PC-9 (cell line): ENCODE results near the gene IBA57. TPM values are rescaled to one million over a fixed set of nuclear protein-coding genes. Genes with fewer than 3 reads are reported as not detected.

Experiments
- BruUV-seq: library from RNA; stranded (reverse); fragments of 400-500 nt; replicated peaks from 2 replicates; lab custom pipeline; 2021; lab: Mats Ljungman, UMichigan
- CTCF ChIA-PET: fragments of 300-600 bp; sonication (Branson Sonifier 250); formaldehyde crosslinking; loops from one replicate; lab custom pipeline; 2022; ENCODE audit warnings: antibody characterized with exemption; lab: Charles Lee
- POLR2A ChIA-PET: fragments of 300-600 bp; sonication (Branson Sonifier 250); formaldehyde crosslinking; loops from one replicate; lab custom pipeline; 2022; ENCODE audit warnings: antibody characterized with exemption; ENCODE audit not compliant: unreplicated experiment; lab: Charles Lee
- DNase-seq, 2 experiments: peaks; one replicate each; pipeline versions ENCODE4 v3.0.0 to v3.0.0-alpha.2; 2015 to 2022; ENCODE audit warnings: mixed read lengths in 1 of 2
- H2AFZ ChIP-seq: fragments of 200-600 bp; sonication (generic); 2 replicates; pipeline ENCODE4 v1.8.1; 2017; ENCODE audit warnings: antibody characterized with exemption
- H3F3A ChIP-seq: fragments of 200-600 bp; sonication (generic); 2 replicates; pipeline ENCODE4 v1.8.1; 2017; ENCODE audit warnings: antibody characterized with exemption, mild to moderate bottlenecking, low read depth; ENCODE audit not compliant: insufficient read depth
- H3K27ac ChIP-seq: fragments of 200-600 bp; sonication (generic); 2 replicates; pipeline ENCODE4 v1.6.1; 2016; ENCODE audit warnings: mixed run types
- H3K27me3 ChIP-seq: fragments of 200-600 bp; sonication (generic); 2 replicates; pipeline ENCODE4 v1.6.1; 2016; ENCODE audit warnings: low read depth, mixed run types; ENCODE audit not compliant: insufficient read depth
- H3K36me3 ChIP-seq: fragments of 200-600 bp; sonication (generic); 2 replicates; pipeline ENCODE4 v1.6.1; 2016; ENCODE audit warnings: low read depth, mixed run types
- H3K4me1 ChIP-seq: fragments of 200-600 bp; sonication (generic); replicated peaks from 2 replicates; pipeline ENCODE4 v1.6.1; 2016; ENCODE audit warnings: mixed run types; ENCODE audit not compliant: insufficient read depth
- H3K4me2 ChIP-seq: fragments of 200-600 bp; sonication (generic); 2 replicates; pipeline ENCODE4 v1.6.1; 2017; ENCODE audit warnings: mixed run types
- H3K4me3 ChIP-seq: fragments of 200-600 bp; sonication (generic); 2 replicates; pipeline ENCODE4 v1.6.1; 2016; ENCODE audit warnings: mixed run types
- H3K79me2 ChIP-seq: fragments of 200-600 bp; sonication (generic); 2 replicates; pipeline ENCODE4 v1.6.1; 2017; ENCODE audit warnings: low read depth, mixed run types
- H3K9me2 ChIP-seq: fragments of 200-600 bp; sonication (generic); 2 replicates; pipeline ENCODE4 v1.8.1; 2017; ENCODE audit warnings: mild to moderate bottlenecking; ENCODE audit not compliant: insufficient read depth
- H3K9me3 ChIP-seq: fragments of 200-600 bp; sonication (generic); 2 replicates; pipeline ENCODE4 v1.8.1; 2016; ENCODE audit warnings: low read depth; ENCODE audit not compliant: insufficient read depth
- H4K20me1 ChIP-seq: fragments of 200-600 bp; sonication (generic); 2 replicates; pipeline ENCODE4 v1.8.1; 2017; ENCODE audit not compliant: insufficient read depth
- CTCF ChIP-seq: fragments of 200-600 bp; sonication (generic); conservative IDR thresholded peaks from 2 replicates; pipeline ENCODE4 v1.6.1; 2017; ENCODE audit warnings: mixed run types, antibody characterized with exemption, mild to moderate bottlenecking, moderate library complexity
- EZH2 ChIP-seq: fragments of 200-600 bp; sonication (generic); IDR thresholded peaks from 2 replicates; pipeline ENCODE4 v1.8.0; 2017; ENCODE audit warnings: antibody characterized with exemption, low read depth
- intact Hi-C: fragments of 100-400 bp; cut with micrococcal nuclease; formaldehyde crosslinking; loops from one replicate; pipeline ENCODE4 v1.10.0; 2022; ENCODE audit not compliant: unreplicated experiment
- total RNA-seq: library from RNA; stranded (reverse); gene quantifications from 2 replicates; pipeline ENCODE4 v1.2.3, GENCODE V29; 2021

The IBA57 gene
- total RNA-seq, 1 experiment from 2014 or later, result 7.8 TPM

DNA sequence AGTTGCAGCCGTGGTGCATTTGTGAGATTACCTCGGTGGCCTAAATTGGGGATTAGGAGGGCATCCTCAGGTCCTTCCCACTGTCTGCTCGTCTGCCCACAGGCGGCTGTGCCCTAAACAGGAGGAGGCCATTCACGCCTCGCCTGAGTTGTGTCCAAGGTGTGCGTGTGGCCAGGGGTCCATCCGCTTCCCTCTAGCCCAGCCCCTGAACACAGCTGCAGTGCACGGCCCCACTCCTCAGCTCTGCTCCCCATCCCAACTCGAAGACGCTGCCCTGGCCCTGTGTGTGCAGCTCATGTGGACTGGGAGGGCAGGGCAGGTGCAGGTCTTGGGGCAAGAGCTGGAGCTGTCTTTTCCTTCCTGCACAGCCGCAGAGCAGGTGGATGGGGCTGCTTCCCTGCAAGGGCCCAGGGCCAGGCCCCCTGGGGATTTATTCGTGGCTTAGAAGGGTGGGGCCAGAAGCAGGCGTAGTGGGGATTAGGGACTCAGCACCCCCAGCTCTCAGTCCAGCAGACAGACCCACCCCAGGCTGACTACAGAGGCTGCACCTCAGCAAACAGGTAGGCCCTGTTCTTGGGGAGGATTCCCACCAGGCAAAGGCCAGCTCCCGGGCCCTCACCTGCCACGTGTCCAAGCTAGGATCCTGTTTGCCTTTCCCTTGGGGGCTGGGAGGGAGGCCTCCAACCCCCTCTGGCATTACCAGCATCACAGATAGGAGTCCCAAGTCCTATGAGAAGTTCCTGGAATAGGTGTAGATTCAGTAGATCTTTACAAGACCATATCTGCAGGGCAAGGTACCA, 21.2 kb upstream of the IBA57 start:
- H2AFZ ChIP-seq, result no peak overlapping the region
- no peaks in the 10 kb centered on the region for H3F3A ChIP-seq
- CTCF ChIA-PET, result no interaction called here
- intact Hi-C loops, result no loop called here
- no peaks in the 10 kb centered on the region for H3K27me3 ChIP-seq
- no peaks in the 10 kb centered on the region for H3K36me3 ChIP-seq
- no peak overlapping the region for H3K4me2 ChIP-seq
- no peak for TF ChIP-seq CTCF
- no peak for TF ChIP-seq EZH2
- H3K9me3 ChIP-seq, result no peaks in the 10 kb centered on the region
- H3K9me2 ChIP-seq, result no peaks in the 10 kb centered on the region
- peaks cover 9% of the 10 kb centered on the region for H3K4me1 ChIP-seq
- H4K20me1 ChIP-seq, result peaks cover 27% of the 10 kb centered on the region
- peaks cover 49% of the 10 kb centered on the region for H3K79me2 ChIP-seq
- POLR2A ChIA-PET, result no interaction called here
- no peak for DNase-seq
- H3K27ac ChIP-seq, result no peak overlapping the region
- H3K4me3 ChIP-seq, result no peak overlapping the region
- no TSS peak for BruUV-seq

- Histone ChIP-seq H3K79me2 (peaks cover 49% of the 10 kb centered on the region), H3K9me3 (no peaks in the 10 kb centered on the region), H3K4me2 (no peak overlapping the region), H3F3A (no peaks in the 10 kb centered on the region), H3K4me1 (peaks cover 9% of the 10 kb centered on the region), H3K4me3 (no peak overlapping the region), H3K27ac (no peak overlapping the region), H3K27me3 (no peaks in the 10 kb centered on the region), H3K36me3 (no peaks in the 10 kb centered on the region), H4K20me1 (peaks cover 27% of the 10 kb centered on the region), H3K9me2 (no peaks in the 10 kb centered on the region), H2AFZ (no peak overlapping the region)
- DNase-seq, result no peak
- ChIA-PET CTCF (no interaction called here), POLR2A (no interaction called here)
- BruUV-seq, result no TSS peak
- intact Hi-C loops, result no loop called here
- TF ChIP-seq EZH2, result no peak
- TF ChIP-seq CTCF, result no peak
These were observed 20.6 kb upstream of the IBA57 start for GRCh38 chr1:228144993-228145343.

- H3K36me3 ChIP-seq, result no peaks in the 10 kb centered on the region
- no peak overlapping the region for H3K4me3 ChIP-seq
- peaks cover 27% of the 10 kb centered on the region for H4K20me1 ChIP-seq
- peaks cover 45% of the 10 kb centered on the region for H3K79me2 ChIP-seq
- H3K4me2 ChIP-seq, result no peak overlapping the region
- no peaks in the 10 kb centered on the region for H3F3A ChIP-seq
- BruUV-seq, result no TSS peak
- CTCF ChIA-PET, result no interaction called here
- H3K4me1 ChIP-seq, result peaks cover 9% of the 10 kb centered on the region
- H3K9me2 ChIP-seq, result no peaks in the 10 kb centered on the region
- POLR2A ChIA-PET, result no interaction called here
- DNase-seq, result no peak
- no peak overlapping the region for H3K27ac ChIP-seq
- TF ChIP-seq CTCF (no peak), EZH2 (no peak)
- intact Hi-C loops, result no loop called here
- H2AFZ ChIP-seq, result no peak overlapping the region
- no peaks in the 10 kb centered on the region for H3K9me3 ChIP-seq
- no peaks in the 10 kb centered on the region for H3K27me3 ChIP-seq
These were observed 19.9 kb upstream of the IBA57 start for GRCh38 chr1:228145463-228146416.
